Measurements from ENCODE around the gene KRTAP20-2. TPM values are rescaled to one million over a fixed set of nuclear protein-coding genes. Genes with fewer than 3 reads are reported as not detected.

KRTAP20-2 gene
- not detected in 2 replicates for total RNA-seq

DNA sequence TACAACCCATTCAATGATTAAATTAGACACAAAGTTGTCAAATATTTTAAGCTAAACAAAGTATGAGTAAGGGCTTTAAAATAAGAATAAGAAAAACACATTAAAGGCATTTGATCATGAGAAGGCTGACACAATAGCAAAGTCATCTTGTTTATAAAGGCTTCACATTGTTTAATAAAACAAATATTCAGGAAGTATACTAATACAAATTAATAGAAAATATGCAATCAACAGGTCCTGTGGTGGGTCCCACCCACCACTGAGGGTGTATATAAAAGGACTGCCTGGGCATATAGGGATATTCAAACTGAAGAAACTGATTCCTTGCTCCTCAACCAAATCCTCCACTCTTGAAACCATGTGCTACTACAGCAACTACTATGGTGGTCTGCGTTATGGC lies at the start of gene KRTAP20-2:
Gene KRTAP20-2 (plus strand): TSS at position 301 of the 400 bp plus-strand sequence. CDS start 58 bp downstream, at position 359.

DNA sequence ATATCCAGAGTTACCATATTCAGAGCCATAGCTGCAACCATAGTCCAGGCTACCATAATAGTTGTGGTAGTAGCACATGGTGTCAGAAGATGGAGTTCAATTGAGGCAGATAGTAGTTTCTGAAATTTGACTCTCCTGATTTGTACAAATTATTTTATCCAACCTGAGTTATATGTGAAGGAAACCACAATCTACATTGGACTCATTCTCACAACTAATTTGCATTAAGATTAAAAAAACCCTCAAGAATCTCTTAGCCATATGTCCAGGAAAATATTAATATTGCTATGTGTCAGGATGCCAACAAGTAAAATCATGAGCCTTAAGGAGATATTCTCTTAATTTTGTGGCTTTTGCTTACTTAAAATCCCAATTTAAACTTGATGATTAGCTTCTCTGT lies 44.7 kb upstream of the KRTAP20-2 start, which contains the start of gene KRTAP22-2:
Gene KRTAP22-2 (minus strand): TSS at position 101 of the 400 bp plus-strand sequence.

DNA sequence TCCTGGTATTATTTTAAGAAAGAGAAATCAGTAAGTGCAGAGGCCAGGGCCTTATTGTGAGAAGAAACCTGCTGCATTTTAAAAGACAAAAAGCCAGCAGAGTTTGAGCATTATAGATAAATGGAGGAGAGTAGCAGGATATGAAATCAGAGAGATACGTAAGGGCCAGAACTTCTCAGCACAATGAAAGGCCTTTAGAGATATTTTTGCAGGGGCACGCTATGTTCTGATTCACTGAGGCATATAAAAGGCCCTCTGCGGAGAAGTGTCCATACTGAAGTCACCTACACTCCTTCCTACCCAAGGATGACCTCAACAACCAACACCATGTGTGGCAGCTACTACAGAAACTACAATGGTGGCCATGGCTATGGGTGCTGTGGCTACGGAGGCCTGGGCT lies 42.9 kb upstream of the KRTAP20-2 start, which contains the start of gene KRTAP6-3:
Gene KRTAP6-3 (plus strand): TSS at position 301 of the 400 bp plus-strand sequence. CDS start 6 bp downstream, at position 307.

DNA sequence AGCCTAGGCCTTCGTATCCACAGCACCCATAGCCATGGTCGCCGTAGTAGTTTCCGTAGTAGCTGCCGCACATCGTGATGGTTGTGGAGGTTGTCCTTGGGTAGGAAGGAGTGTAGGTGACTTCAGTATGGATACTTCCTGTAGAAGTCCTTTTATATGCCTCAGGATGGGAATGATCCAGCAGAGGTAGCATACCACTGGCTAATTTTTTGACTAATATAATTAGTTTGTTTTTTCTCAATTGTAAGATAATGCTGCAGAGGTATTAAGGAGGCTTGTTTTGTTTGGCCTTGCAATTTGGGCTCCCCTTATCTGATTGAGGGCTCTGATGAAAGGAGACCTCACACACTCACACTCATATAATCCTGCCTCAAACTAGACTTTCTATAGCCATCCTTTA lies 36.2 kb upstream of the KRTAP20-2 start, which contains the start of gene KRTAP6-2:
Gene KRTAP6-2 (minus strand): TSS at position 101 of the 400 bp plus-strand sequence. CDS start 28 bp downstream, at position 73.

DNA sequence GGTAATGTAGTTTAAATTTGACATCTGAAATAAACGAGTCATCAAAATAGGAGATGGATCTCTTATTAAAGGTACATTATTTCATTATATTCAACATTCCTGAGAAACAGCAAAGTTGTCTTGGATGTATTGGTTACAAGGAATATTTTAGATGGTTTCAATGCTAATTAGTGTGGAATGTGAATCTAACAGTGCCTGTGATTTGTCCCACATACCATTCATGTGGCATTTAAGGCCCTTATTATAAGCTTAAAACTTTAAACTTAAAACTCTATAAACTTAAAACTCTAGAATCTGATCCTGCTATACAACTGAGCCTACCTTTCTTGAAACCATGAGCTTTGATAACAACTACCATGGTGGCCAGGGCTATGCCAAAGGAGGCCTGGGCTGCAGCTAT lies 34.2 kb upstream of the KRTAP20-2 start, which contains the start of gene KRTAP22-1:
Gene KRTAP22-1 (plus strand): TSS at position 301 of the 400 bp plus-strand sequence.

DNA sequence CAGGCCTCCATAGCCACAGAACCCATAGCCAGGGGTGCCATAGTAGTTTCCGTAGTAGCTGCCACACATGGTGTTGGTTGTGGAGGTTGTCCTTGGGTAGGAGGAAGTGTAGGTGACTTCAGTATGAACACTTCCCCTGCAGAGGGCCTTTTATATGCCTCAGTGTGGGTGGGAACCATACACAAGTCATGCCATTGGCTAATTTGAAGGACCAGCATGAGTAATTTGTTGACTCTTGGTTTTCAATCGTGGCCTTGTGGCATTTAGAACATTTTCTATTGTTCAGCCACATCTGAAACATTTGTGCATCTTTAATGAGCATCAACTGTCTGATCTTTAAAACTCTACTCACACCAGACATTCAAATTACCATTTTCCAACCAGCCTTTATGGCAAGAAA lies 21.2 kb upstream of the KRTAP20-2 start, which contains the start of gene KRTAP6-1:
Gene KRTAP6-1 (minus strand): TSS at position 95 of the 400 bp plus-strand sequence. CDS start 26 bp downstream, at position 69.

DNA sequence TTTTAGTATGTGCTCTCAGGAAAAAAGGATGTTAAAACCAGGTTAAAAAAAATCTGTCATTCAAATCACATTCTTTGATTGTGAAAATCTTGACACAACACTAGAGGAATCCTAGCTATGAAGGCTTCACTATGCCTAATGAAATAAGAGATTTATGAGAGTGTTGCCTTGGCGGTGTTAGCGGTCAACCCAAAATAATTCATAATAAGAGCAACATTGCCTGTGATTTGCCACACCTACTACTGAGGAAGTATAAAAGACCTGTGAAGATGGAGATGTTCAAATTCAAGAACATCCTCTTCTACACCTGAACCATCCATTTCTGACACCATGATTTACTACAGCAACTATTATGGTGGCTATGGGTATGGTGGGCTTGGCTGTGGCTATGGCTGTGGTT lies 18.9 kb upstream of the KRTAP20-2 start, which contains the start of gene KRTAP20-1:
Gene KRTAP20-1 (plus strand): TSS at position 301 of the 400 bp plus-strand sequence. CDS start 30 bp downstream, at position 331.

DNA sequence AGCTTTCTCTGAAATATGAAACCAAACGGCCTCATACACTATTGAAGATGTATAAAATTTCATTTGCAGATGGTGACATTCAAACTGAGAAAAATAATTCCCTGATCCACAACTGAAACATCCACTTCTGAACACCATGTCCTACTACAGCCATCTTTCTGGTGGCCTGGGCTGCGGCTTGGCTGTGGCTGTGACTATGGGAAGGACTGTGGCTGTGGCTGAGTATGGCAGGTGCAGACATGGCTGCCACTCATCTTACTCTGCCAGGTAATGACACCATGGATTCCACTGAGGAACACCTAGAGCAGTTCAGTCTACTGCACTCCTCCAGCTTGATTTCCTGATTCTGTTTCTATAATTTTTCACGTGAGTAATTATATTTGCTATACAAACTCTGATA lies 14.5 kb upstream of the KRTAP20-2 start, which contains the start of gene KRTAP20-4:
Gene KRTAP20-4 (plus strand): TSS at position 106 of the 400 bp plus-strand sequence.

DNA sequence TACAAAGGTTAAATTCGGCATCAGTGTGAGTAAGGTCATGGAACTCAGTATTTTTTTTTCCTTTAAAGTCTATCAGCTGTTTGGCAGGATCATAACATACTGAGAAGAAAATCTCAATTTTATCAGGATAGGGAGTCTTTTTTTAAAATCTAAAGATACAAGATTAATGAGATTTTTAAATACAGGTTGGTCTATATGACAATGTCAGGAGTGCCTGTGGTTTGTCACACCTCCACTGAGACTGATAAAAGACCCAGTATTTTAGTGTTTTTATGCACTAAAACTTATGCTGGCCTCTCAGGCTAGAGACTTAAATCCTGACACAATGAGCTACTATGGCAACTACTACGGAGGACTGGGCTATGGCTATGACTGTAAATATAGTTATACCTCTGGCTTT lies 7.6 kb downstream of the KRTAP20-2 start, which contains the start of gene KRTAP20-3:
Gene KRTAP20-3 (plus strand): TSS at position 301 of the 400 bp plus-strand sequence.

Other genes starting within 250 kb of the KRTAP20-2 start
- gene KRTAP13-1, start 239.2 kb upstream of the KRTAP20-2 start, total RNA-seq: not detected in 2 replicates
- gene KRTAP13-3, start 209.3 kb upstream of the KRTAP20-2 start, total RNA-seq: not detected in 2 replicates
- not detected in 2 replicates for gene KRTAP13-4, start 205.0 kb upstream of the KRTAP20-2 start, total RNA-seq
- not detected in 2 replicates for gene KRTAP15-1, start 194.9 kb upstream of the KRTAP20-2 start, total RNA-seq
- gene KRTAP19-1, start 154.8 kb upstream of the KRTAP20-2 start, total RNA-seq: not detected in 2 replicates
- not detected in 2 replicates for gene KRTAP19-2, start 147.8 kb upstream of the KRTAP20-2 start, total RNA-seq
- gene KRTAP19-3, start 143.2 kb upstream of the KRTAP20-2 start, total RNA-seq: not detected in 2 replicates
- not detected in 2 replicates for gene KRTAP19-4, start 138.0 kb upstream of the KRTAP20-2 start, total RNA-seq
- gene KRTAP19-5, start 133.1 kb upstream of the KRTAP20-2 start, total RNA-seq: not detected in 2 replicates
- gene KRTAP19-6, start 93.3 kb upstream of the KRTAP20-2 start, total RNA-seq: not detected in 2 replicates
- gene KRTAP19-7, start 73.9 kb upstream of the KRTAP20-2 start, total RNA-seq: not detected in 2 replicates
- gene KRTAP22-2, start 44.8 kb upstream of the KRTAP20-2 start, total RNA-seq: not detected in 2 replicates
- not detected in 2 replicates for gene KRTAP6-3, start 42.8 kb upstream of the KRTAP20-2 start, total RNA-seq
- gene KRTAP6-2, start 36.3 kb upstream of the KRTAP20-2 start, total RNA-seq: not detected in 2 replicates
- gene KRTAP22-1, start 34.1 kb upstream of the KRTAP20-2 start, total RNA-seq: not detected in 2 replicates
- not detected in 2 replicates for gene KRTAP6-1, start 21.3 kb upstream of the KRTAP20-2 start, total RNA-seq
- gene KRTAP20-1, start 18.8 kb upstream of the KRTAP20-2 start, total RNA-seq: not detected in 2 replicates
- not detected in 2 replicates for gene KRTAP20-4, start 14.6 kb upstream of the KRTAP20-2 start, total RNA-seq
- not detected in 2 replicates for gene KRTAP20-3, start 7.7 kb downstream of the KRTAP20-2 start, total RNA-seq
- gene KRTAP21-3, start 83.6 kb downstream of the KRTAP20-2 start, total RNA-seq: not detected in 2 replicates
- not detected in 2 replicates for gene KRTAP21-2, start 112.1 kb downstream of the KRTAP20-2 start, total RNA-seq
- not detected in 2 replicates for gene KRTAP21-1, start 120.2 kb downstream of the KRTAP20-2 start, total RNA-seq
- gene KRTAP8-1, start 178.1 kb downstream of the KRTAP20-2 start, total RNA-seq: not detected in 2 replicates
- not detected in 2 replicates for gene KRTAP7-1, start 194.6 kb downstream of the KRTAP20-2 start, total RNA-seq
- gene KRTAP11-1, start 246.4 kb downstream of the KRTAP20-2 start, total RNA-seq: not detected in 2 replicates

All from airway epithelial cell (primary cell).